Glomerular visceral epithelial cell (primary cell): Measurements from ENCODE around the gene SYNGR1.
A peak's percentile ranks its signal among the peaks of the same experiment; 100 is the strongest.
"Not testable (repeated sequence)": the region's sequence is repeated elsewhere in the genome, so short reads cannot be mapped to it uniquely, and the experiment has no call there.

ENCODE experiments used
- DNase-seq: peaks from one replicate; pipeline ENCODE4 v3.0.0-alpha.2; 2016; ENCODE audit errors: extremely low spot score

Gene SYNGR1

DNA sequence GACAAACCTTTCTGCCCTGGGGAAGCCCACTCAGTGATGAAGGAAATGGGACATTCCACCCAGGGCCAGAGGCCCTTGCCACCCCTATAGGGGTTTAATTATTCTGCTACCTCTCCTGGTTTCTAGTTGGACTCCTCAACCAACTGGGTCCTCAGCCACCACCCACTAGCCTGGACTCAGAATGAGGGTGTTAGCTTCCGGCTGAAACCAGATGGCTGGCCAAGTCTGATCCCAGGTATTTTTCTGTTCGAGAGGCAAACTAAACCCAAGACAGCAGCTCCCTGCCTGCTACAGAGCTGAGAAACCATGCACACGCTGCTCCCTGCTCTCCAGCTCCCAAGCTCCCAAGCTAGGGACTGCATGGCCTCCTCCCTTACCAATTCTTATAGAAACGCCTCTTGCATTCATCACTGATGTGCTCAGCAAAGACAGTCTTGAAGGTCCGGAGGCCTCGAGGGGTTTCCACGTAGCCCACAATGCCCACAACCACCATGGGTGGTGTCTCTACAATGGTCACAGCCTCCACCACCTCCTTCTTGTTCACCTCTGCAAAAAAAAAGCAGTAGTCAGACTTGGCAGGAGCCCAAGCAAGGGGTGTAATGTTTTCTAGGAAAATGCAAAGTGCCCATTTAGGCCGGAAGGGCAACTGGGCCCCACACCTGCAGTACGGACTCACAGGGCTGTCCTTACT lies 32.6 kb upstream of the SYNGR1 start:
- peak; percentile 57 for DNase-seq

DNA sequence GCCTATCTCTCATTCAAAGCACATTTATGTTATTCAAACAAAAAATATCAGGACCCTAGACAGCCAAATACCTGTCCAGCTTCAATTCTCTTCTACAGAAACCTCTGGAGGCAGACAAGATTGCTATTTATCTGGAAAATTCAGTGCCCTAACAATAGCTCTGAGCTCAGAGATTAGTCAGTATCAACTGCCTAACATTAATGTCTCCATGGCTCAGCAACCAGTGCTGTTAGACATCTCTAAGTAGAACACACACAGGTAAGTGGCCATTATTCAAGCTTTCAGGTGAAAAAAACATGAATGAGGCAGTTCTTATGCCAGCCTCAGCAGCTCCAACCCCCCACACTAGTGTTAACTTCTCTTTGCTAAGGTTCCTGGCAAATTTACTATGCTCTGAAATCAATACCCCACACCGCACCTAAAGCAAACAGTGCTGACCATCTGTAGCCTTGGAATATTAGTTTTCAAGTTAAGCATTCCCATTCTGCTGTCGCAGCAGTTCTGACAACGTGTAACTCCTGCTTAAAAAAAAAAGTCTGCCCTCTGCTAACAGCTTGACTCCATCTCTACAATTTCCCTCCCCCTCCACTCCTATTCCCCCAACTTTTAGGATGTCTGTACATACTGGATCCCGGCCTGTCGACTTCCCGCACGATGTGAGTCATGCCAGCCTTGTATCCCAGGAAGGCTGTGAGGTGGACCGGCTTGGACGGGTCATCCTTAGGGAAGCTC lies 31.9 kb upstream of the SYNGR1 start:
- DNase-seq = no peak

DNA sequence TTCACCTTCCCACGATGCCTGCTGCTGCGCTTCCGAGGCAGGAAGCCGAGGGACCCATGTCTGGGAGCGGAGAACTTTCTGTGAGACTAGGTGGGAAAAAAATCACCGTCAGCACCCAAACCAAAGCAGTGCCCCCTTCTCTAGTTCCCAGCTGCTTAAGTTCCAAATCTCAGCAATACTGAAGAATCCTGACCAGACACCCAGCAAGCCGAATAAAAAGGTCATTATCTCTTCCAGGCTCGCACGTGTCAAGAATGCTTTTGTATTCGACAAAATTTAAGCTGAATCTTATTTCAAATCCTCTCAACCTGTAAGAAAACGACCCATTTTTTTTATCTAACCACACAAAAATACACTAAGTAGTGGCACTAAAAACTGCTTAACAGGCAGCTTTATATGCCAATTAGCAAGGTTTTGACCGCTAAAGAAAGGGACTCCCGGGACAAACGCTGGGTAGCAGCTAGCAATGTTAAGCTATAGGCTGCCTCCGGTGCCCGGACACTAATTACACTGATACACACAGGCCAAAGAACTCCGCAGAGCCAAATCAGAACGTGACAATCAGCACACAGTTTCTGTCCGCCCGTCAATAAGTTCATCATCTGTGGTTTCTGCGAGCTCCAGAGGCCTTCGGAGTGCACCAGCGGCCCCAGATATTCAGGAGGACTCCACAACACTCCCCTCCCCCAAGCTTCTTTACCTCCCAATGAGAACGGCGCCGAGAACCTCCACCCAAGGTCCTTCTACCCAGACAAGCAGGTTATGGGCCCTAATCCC lies 31.1 kb upstream of the SYNGR1 start:
- DNase-seq = peak; percentile 45

DNA sequence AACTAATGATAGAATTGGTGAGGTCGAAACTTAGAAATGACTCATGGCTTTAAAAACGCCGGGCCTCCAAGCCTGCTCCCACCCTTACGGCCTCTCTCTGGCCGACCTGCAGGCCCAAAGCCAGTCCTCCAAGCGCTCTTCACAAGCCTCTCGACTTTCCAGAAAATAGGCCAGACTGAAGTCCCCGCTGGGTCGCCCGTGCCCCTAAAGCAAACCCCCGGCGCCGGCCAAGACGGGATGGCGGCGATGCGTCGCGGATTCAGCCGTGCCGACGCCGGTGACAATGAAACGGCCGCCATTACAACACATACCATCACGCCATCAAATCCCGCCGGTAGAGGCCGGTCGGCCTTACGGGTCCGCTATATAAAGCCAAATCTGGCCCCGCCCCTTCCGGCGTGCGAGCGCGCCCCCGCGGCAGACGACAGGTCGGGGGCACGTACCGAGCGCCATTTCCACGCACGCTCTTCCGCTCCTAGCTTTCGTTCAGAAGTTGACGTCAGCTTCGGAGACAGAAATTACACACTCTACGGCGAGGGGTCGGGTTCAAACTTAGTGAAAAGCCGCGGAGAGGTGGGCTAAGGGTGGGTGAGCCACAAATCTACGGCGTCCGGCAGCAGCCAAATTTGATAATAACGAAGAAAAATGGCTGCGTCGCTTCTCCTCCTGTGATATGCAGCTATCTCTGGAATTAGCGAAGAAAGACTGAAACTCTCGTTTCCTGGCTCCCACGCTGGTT lies 30.3 kb upstream of the SYNGR1 start, which contains the start of gene RPL3:
TSS of gene RPL3 (minus strand) at position 340 of the 739 bp plus-strand sequence. CDS start at position 314, 26 bp downstream.
- DNase-seq = peak; percentile 96

DNA sequence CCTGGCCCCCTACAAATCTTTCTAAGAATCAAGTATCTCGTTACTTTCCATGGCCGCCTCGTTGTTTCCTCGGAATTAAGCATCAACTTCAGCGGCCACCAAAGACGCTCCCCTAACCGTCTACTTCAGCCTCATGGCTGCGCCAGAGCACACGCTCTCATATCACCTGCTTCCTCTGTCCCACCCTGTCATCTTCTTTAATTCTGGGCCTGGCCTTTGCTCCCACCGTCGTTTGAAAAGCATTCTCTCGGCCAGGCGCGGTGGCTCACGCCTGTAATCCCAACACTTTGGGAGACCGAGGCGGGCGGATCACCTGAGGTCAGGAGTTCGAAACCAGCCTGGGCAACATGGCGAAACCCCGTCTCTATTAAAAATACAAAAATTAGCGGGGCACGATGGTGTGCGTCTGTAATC lies 29.2 kb upstream of the SYNGR1 start:
- not testable (repeated sequence) for DNase-seq

DNA sequence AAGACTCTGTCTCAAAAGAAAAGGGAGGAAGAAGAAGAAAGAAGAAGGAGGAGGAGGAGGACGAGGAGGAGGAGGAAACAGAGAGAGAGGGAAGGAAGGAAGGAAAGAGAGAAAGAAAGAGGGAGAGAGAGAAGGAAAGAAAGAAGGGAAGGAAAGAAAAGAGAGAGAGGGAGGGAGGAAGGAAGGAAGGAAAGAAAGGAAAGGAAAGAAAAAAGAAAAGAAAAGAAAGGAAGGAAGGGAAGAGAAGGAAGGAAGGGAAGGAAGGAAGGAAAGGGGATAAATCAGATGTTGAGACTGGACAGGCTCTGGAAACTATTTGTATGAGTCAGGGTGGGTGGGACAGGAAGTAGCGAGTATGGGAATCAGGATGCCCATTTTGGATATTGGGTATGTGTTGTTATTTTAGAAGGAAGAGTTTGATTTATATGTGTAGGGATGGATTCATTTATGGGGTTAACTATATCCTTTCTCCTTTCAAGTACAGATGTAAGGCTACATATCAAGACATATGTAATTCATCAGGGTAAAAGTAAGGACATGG lies 24.3 kb upstream of the SYNGR1 start:
- DNase-seq = no peak

DNA sequence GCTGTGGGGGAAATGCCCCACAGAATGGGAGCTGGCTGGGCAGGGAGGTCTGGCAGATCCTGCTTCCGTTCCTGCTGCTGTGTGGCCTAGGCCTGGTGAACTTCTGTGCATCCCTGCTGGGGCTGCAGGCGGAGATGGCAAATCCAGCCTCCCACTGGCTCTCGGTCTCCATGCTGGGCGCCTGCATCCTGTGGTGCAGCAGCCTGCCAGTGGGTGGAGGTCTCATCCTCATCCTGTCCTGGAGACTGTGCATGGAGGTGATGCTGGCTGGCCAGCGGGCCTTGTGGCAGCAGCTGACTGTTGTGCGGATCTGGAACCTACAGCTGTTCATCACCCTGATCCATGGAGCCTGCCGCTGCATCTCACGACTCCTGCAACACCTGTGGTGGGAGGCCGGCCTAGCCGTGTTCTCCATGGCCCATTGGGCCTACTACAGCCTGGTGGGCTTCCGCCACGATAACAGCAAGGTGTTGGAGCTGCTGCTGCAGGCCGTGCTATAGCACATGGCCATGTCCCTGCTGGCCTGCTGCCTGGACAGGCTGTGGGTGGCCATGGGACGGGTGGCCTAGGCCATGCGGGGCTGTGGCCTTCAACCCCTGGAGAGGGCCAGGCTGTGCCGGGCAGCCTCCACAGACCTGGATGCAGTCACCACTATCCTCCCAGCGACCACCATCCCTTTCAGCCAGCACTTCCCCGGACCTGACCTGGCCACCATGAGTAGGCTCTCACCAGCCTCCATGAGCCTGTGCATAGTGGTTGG lies 21.6 kb upstream of the SYNGR1 start:
- no peak for DNase-seq

DNA sequence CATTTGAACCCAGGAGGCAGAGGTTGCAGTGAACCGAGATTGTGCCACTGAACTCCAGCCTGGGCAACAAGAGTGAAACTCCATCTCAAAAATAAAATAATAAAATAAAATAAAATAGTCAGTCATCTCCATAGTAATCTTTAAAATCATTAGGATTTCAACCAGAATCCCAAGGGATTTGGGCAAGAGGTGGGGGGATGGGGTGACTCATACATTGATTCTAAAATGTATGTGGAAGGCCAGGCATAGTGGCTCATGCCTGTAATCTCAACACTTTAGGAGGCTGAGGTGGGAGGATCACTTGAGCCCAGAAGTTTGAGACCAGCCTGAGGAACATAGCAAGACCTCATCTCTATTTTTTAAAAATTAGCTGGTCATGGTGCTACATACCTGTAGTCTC lies 19.2 kb upstream of the SYNGR1 start:
- not testable (repeated sequence) for DNase-seq

DNA sequence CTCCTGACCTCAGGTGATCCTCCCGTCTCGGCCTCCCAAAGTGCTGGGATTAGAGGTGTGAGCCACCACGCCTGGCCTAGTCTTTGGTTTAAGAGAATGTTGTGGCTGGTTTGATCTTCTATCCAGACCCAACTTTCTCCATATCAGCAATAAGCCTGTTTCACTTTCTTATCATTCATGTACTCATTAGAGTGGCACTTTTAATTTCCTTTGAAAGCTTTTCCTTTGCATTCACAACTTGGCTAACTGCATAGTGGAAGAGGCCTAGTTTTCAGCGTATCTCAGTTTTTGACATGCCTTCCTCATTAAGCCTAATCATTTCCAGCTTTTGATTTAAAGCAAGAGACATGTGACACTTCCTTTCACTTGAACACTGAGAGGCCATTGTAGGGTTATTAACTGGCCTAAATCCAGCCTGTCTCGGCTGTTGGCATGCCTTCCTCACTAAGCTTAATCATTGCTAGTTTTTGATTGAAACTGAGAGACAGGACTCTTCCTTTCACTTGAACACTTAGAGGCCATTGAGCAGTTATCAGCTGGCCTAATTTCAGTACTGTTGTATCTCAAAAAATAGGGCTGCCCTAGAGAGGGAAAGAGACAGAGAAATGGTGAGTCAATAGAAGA lies 17.2 kb upstream of the SYNGR1 start:
- no peak for DNase-seq

DNA sequence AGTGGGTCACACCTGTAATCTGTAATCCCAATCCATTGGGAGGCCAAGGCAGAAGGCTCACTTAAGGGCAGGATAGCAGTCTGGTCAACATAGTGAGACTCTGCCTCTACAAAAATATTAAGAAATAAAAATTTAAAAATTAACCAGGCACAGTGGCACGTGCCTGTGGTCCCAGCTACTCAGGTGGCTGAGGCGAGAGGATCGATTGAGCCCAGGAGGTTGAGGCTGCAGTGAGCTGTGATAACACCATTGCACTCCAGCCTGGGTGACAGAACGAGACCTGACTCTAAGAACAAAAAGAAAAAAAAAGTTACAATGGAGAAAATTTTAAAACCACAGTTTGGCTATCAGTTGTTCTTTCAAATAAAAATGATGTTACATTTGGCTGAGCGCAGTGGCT lies 13.4 kb upstream of the SYNGR1 start:
- DNase-seq = no peak

DNA sequence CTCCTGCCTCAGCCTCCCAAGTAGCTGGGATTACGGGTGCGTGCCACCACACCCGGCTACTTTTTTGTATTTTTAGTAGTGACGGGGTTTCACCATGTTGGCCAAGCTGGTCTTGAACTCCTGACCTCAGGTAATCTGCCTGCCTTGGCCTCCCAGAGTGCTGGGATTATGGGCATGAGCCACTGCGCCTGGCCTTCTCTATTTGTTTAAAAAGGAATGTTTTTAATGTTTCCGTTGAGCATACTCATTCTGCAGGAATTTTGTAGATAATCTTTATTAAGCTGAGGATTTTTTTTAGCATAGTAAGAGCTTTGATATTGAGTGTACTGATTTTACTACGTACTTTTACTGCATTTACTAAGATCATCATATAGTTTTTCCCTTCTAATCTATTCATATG lies 10.0 kb upstream of the SYNGR1 start:
- DNase-seq = not testable (repeated sequence)

DNA sequence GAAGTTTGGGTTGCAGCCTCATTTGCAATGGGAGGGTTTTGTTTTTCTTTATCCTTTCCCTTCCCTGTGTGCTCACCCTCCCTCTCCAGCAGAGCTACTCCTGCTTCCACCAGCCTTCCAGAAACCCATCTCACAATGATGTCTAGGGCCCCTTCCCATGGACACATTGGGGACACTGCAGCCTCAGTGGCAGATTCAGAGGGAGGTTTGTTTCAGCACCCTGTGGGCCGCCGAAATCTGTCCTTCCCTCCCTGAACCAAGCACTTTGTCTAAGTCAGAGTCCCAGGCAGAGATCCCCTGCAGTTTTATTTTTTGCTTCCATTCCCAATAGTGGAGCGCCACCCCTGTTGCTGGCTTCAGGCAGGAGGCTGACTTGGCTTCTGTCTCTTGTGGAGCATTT lies 8.6 kb upstream of the SYNGR1 start:
- DNase-seq = no peak

DNA sequence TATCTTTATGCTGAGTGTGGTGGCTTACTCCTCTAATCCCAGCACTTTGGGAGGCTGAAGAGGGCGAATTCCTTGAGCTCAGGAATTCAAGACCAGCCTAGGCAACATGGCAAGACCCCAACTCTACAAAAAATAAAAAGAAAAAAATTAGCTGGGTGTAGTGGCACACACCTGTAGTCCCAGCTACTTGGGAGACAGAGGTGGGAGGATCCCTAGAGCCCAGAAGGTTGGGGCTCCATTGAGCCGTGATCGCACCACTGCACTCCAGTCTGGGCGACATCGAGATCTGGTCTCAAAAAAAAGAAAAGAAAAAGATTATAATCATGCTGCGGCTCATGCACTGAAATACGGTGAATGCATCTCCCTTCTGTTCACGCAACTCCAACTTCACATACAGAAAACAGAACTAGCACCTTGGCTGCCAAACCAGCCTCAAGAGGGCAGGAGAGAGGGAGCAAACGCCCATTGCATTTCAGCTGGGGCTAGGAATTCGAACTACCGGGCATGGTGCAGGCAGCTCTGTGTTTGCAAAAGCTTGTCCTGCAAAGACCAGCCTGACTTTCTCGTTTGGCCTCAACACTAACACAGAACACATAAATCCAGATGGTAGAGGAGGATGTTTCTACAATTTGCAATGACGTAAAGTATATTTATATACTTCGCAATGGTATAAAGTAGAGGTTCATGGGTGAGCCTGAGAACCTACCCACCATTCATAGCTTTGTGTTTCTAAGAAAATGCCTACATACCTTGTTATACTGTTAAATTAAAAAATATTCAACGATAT lies 6.3 kb upstream of the SYNGR1 start:
- DNase-seq = peak; percentile 56

DNA sequence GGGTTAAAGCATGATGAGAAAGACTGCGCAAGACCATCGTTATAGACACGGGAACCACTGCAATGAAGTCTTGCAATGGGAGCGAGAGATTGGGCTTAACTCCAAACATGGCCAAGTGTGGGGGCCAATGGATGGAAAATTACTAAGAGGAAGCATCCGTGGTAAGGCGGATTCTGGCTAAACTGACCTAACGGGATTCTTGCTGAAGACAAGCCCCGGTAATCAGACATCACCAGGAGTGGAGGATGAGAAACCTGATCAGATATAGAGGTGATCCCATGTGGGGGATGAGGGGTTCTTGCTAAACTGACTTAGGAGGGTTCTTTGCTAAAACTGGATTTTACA lies 5.8 kb upstream of the SYNGR1 start:
- DNase-seq = no peak

DNA sequence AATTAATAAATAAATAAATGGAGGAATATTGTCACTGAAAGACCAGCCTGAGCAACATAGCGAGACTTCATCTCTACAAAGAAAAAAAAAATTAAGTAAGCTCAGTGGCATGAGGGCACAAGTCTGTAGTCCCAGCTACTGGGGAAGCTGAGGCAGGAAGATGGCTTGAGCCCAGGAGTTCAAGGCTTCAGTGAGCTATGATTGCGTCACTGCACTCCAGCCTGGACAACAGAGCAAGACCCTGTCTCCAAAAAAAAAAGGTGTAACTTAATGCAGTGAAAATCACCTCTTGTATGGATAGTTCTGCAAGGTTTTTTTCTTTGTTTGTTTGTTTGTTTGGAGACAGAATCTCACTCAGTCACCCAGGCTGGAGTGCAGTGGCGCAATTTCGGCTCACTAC lies 4.6 kb upstream of the SYNGR1 start:
- DNase-seq = no peak

DNA sequence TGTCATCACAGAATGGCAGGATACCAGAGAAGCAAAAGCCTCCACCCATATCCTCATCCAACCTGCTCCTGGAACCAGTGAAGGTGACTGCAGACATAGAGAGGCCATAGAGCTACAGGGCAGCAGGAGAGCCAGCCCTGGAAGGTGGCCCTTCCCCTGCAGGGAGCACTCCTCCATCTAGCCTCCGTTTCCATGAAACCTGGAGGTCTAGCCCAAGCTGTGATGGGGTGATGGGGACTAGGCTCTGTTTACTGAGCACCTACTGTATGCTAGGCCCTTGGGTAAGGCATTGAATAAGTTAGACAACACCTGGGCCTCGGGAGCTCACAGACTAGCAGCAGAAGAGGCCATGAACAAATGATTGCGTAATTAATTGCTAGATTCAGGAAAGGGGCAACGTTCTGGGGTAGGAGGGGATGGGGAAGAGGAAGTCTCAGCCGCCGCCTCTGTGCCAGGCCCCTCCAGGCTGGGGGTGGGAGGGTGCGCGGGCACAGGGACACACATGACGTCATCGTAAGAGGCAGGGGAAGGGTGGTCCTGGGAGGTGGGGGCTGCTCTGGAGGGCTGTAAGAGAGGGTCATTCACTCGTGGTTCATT lies 784 bp upstream of the SYNGR1 start:
- DNase-seq = no peak

DNA sequence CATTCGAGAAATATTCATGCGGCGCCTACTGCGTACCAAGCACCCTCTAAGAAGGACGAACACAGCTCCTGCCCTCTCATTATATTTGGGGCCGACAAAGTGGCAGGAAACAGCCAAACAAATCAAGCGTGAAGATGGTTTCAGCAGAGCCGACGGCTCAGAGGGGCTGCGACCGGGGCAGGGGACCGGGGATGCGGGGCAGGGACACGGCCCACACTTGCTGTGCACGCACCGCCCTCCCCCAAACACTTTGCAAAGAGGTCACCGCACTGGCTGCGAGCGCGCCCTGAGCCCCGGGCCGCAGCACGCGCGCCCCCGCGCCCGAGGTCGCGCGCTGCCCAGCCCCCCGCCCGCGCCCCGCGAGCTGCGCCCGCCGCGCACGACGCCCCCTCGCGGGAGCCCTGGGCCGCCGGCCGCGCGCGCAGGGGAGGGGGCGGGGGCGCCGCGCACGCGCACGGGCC lies 255 bp upstream of the SYNGR1 start:
- DNase-seq = peak; percentile 16

DNA sequence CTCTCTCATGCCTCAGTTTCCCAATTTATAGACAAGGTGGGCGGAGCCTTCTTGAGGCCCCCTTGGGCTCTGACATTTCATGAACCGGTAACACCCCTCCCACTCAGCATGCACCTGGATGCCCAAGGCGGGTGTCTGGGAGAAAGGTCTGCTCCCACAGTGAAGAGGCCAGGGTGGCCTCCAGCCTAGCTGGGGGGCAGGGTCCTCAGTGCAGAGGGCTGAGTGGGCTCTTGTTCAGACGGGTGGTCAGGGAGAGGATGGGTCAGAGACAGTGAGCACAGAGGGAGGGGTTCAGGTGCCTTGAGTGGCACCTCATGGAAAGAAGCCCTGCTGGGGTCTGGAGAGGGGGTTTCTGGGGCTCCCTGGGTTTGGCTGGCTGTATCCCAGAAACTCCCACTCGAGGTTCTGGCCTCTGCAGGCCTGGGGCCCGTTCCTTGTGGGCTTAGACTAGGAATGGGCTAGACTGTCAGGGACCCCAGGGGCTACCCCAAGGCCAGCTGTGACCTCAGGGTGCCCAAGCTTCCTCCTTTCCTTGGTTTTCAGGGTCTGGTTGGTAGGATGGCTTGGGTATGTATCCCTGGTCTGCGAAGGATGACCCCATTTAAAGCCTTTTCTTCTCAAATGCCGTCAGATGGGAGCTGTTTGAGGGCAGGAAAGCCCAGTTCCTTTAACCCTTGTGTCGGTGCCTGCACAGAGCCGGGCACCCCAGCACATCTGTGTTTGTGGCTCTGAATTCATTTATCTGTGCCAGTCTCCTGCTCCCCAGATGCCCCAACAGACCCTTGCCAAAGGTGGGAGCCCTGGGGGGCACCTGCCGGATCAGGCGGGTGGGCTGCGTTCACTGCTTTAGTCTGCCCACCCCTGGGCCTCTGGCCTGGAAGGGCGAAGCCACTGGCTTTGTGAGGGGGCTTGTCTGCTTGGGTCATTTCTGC lies 1.2 kb downstream of the SYNGR1 start:
- no peak for DNase-seq
